DND-41 (cell line): ENCODE results near the gene CEBPZOS.

Experiments used
- ATAC-seq: fragments of 200-7000 bp; cut with Tn5 transposase; 3 replicates; pipeline ENCODE4 v1.9.1; 2021; ENCODE audit warnings: low read depth; ENCODE audit not compliant: insufficient read depth
- DNase-seq: peaks from one replicate; pipeline ENCODE4 v3.0.0-alpha.2; 2020
- H2AFZ ChIP-seq: 2 replicates; pipeline ENCODE4 v1.6.0; 2012; ENCODE audit warnings: low read depth, low read length
- H3K27ac ChIP-seq: 2 replicates; pipeline ENCODE4 v1.5.1; 2012; ENCODE audit warnings: low read length, inconsistent platforms
- H3K27me3 ChIP-seq: fragments of 200-600 bp; sonication (generic); 2 replicates; pipeline ENCODE4 v1.6.0; 2012; ENCODE audit warnings: low read length, mild to moderate bottlenecking, inconsistent platforms; ENCODE audit not compliant: insufficient read depth, poor library complexity
- H3K36me3 ChIP-seq: 2 replicates; pipeline ENCODE4 v1.5.1; 2012; ENCODE audit warnings: low read length, inconsistent platforms; ENCODE audit not compliant: insufficient read depth
- H3K4me1 ChIP-seq: 2 replicates; pipeline ENCODE4 v1.5.1; 2012; ENCODE audit warnings: mild to moderate bottlenecking, low read length; ENCODE audit not compliant: insufficient read depth
- H3K4me2 ChIP-seq: 2 replicates; pipeline ENCODE4 v1.6.0; 2012; ENCODE audit warnings: mild to moderate bottlenecking, moderate library complexity, low read length, inconsistent platforms; ENCODE audit not compliant: insufficient read depth
- H3K4me3 ChIP-seq, 2 experiments: fragments of 200-600 bp in 1 of 2; shearing (Covaris generic) in 1 of 2; 2 replicates each; pipeline ENCODE4 v1.5.1; 2012 to 2016; ENCODE audit warnings: inconsistent platforms in 2 of 2, low read length in 2 of 2, mild to moderate bottlenecking in 2 of 2, low read depth in 1 of 2, moderate library complexity in 1 of 2
- H3K79me2 ChIP-seq: 2 replicates; pipeline ENCODE4 v1.6.0; 2012; ENCODE audit warnings: low read length, inconsistent platforms; ENCODE audit not compliant: insufficient read depth
- H3K9ac ChIP-seq: 2 replicates; pipeline ENCODE4 v1.6.0; 2012; ENCODE audit warnings: low read depth, mild to moderate bottlenecking, inconsistent platforms, low read length, moderate library complexity
- H3K9me3 ChIP-seq: 2 replicates; pipeline ENCODE4 v1.5.1; 2012; ENCODE audit warnings: low read length, moderate library complexity, mild to moderate bottlenecking, inconsistent platforms; ENCODE audit not compliant: insufficient read depth, severe bottlenecking
- H4K20me1 ChIP-seq: 2 replicates; pipeline ENCODE4 v1.6.0; 2012; ENCODE audit warnings: low read length; ENCODE audit not compliant: insufficient read depth
- CTCF ChIP-seq: IDR thresholded peaks from 2 replicates; pipeline ENCODE4 v1.5.1; 2012; ENCODE audit warnings: borderline replicate concordance, low read length, moderate library complexity, mild to moderate bottlenecking; ENCODE audit not compliant: poor library complexity, severe bottlenecking; ENCODE audit errors: extremely low read depth
- EZH2 ChIP-seq: IDR thresholded peaks from 3 replicates; pipeline ENCODE4 v1.6.1; 2012; ENCODE audit warnings: borderline replicate concordance, low read depth, mild to moderate bottlenecking, moderate library complexity, low read length, inconsistent platforms; ENCODE audit not compliant: severe bottlenecking

Gene CEBPZOS

GRCh38 chr2:37180006-37180639 lies 16.2 kb upstream of the CEBPZOS start:
- Histone ChIP-seq H3K79me2 (no peaks in the 10 kb centered on the region), H3K4me3 (no peak overlapping the region), H4K20me1 (no peaks in the 10 kb centered on the region), H3K36me3 (no peaks in the 10 kb centered on the region), H3K9me3 (no peaks in the 10 kb centered on the region), H3K4me2 (no peak overlapping the region), H3K4me1 (no peaks in the 10 kb centered on the region), H3K9ac (no peak overlapping the region), H3K27ac (no peak overlapping the region), H3K27me3 (no peaks in the 10 kb centered on the region), H2AFZ (no peak overlapping the region)
- TF ChIP-seq CTCF (peak; percentile 36), EZH2 (no peak)
- ATAC-seq: no peak; the same call in 2 of the 3 replicates
- no peak for DNase-seq

- no peak overlapping the region for H2AFZ ChIP-seq
- H3K9me3 ChIP-seq: no peaks in the 10 kb centered on the region
- no peak overlapping the region for H3K4me3 ChIP-seq
- no peaks in the 10 kb centered on the region for H3K27me3 ChIP-seq
- no peaks in the 10 kb centered on the region for H3K79me2 ChIP-seq
- H3K9ac ChIP-seq: no peak overlapping the region
- no peak overlapping the region for H3K27ac ChIP-seq
- H3K36me3 ChIP-seq: no peaks in the 10 kb centered on the region
- no peak for TF ChIP-seq EZH2
- TF ChIP-seq CTCF: no peak
- no peak for ATAC-seq
- H3K4me1 ChIP-seq: no peaks in the 10 kb centered on the region
- DNase-seq: no peak
- no peaks in the 10 kb centered on the region for H4K20me1 ChIP-seq
- H3K4me2 ChIP-seq: no peak overlapping the region
Observed at GRCh38 chr2:37180640-37181039, 15.7 kb upstream of the CEBPZOS start.

- Histone ChIP-seq H3K9me3 (no peaks in the 10 kb centered on the region), H3K36me3 (no peaks in the 10 kb centered on the region), H3K9ac (no peak overlapping the region), H3K4me3 (no peak overlapping the region), H3K4me2 (no peak overlapping the region), H2AFZ (no peak overlapping the region), H3K27me3 (peaks cover 8% of the 10 kb centered on the region), H3K79me2 (no peaks in the 10 kb centered on the region), H3K4me1 (no peaks in the 10 kb centered on the region), H3K27ac (no peak overlapping the region), H4K20me1 (no peaks in the 10 kb centered on the region)
- ATAC-seq: no peak
- DNase-seq: no peak
- no peak for TF ChIP-seq EZH2
- no peak for TF ChIP-seq CTCF
Observed at GRCh38 chr2:37181726-37182684, 14.3 kb upstream of the CEBPZOS start.
